GM19397 (cell line): ENCODE data around the gene ARHGEF17.
A peak's percentile ranks its signal among the peaks of the same experiment; 100 is the strongest.
"Not testable (repeated sequence)": the region's sequence is repeated elsewhere in the genome, so short reads cannot be mapped to it uniquely, and the experiment has no call there.

Source experiments
- ATAC-seq: cut with Tn5 transposase; IDR thresholded peaks from one replicate; pipeline ENCODE4 v1.9.1; 2021; ENCODE audit warnings: mild to moderate bottlenecking, moderate library complexity; ENCODE audit not compliant: unreplicated experiment

ARHGEF17 gene, protein sequence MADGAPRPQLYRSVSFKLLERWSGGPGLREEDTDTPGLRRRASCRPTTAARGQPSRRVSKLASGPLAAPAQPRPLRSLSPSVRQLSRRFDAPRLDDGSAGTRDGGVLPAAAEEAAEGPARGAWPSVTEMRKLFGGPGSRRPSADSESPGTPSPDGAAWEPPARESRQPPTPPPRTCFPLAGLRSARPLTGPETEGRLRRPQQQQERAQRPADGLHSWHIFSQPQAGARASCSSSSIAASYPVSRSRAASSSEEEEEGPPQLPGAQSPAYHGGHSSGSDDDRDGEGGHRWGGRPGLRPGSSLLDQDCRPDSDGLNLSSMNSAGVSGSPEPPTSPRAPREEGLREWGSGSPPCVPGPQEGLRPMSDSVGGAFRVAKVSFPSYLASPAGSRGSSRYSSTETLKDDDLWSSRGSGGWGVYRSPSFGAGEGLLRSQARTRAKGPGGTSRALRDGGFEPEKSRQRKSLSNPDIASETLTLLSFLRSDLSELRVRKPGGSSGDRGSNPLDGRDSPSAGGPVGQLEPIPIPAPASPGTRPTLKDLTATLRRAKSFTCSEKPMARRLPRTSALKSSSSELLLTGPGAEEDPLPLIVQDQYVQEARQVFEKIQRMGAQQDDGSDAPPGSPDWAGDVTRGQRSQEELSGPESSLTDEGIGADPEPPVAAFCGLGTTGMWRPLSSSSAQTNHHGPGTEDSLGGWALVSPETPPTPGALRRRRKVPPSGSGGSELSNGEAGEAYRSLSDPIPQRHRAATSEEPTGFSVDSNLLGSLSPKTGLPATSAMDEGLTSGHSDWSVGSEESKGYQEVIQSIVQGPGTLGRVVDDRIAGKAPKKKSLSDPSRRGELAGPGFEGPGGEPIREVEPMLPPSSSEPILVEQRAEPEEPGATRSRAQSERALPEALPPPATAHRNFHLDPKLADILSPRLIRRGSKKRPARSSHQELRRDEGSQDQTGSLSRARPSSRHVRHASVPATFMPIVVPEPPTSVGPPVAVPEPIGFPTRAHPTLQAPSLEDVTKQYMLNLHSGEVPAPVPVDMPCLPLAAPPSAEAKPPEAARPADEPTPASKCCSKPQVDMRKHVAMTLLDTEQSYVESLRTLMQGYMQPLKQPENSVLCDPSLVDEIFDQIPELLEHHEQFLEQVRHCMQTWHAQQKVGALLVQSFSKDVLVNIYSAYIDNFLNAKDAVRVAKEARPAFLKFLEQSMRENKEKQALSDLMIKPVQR (N-terminal part only)

GRCh38 chr11:73308003-73308960 is at the start of gene ARHGEF17:
TSS of gene ARHGEF17 (plus strand) at chr11:73308276. CDS start at chr11:73308639, 363 bp downstream.
- ATAC-seq = peak; percentile 19

DNA sequence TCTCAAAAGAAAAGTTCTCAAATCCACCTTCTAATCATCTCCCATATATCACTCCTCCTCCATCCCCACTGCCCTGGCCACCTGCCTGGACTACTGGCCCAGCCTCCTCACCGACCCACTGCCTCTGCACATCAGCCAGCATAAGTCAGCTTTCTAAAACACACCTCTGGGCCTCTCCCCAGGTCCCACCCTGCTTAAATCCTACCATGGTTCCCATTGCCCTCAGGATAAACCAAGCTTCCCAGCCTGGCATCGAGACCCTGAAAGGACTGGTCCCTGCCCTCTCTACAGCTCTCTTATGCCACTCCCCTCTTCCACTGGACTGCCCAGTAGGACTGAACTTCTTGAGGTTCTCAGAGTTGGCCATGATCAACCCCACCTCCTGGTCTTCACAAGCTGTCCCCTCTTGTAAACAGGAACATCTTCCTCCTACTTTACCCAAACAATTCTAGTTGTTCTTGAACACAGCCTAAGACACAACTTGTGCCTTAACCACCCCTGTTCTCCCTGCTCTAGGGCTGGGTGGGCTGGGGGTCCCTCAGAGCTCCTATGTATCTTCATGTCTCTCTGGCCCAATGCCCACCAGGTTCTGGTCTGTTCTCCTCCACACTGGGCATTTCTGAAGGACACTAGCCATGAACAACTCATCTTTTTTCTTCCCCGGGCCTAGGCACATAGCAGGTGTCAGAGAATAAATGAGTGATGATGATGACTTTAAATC is 48.5 kb upstream of the ARHGEF17 start:
- no peak for ATAC-seq

DNA sequence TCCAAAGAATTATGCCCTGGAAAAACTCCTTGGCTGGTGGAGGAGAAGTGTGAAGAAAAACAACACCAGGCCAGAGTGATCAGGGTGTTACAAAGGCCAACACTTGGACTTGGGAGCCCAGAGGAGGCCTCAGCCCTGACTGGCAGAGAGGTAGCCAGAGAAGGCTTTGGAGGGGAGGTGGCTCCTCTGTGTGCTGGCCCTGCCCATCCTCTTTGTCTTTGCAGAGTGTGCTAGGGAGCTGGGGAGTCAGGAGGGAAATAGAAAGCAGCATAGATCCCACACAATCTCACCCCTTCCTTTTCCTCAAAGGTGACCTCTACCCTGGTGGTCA is 48.0 kb upstream of the ARHGEF17 start:
- ATAC-seq = no peak

DNA sequence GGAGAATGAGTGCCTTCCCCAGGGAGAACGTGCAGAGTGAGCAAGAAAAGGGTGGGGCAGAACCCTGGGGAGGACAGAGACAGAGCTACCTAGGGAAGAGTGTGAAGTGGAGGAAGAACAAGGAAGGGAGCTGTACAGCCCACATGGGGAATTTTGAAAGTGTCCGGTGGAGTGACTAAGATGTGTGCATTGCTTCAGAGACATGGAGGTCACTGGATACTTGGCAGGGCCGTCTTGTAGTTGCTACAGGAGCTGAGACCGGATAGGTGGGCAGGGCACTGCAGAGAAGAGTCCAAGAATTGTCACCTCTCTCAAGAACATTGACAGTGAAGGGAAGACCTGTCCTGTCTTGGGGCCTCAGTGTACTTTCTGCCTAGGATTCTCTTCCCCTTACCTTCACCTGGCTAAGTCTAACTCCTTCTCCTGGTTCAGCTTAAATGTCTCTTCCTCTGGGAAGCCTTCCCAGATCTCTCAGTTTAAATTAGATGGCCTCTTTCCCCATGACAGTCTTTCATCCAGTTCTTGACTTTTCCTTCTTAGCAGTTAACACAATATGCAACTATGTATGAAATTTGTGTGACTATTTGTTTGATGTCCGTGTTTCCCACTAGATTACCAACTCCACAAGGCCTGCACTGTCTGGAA is 45.1 kb upstream of the ARHGEF17 start:
- no peak for ATAC-seq

DNA sequence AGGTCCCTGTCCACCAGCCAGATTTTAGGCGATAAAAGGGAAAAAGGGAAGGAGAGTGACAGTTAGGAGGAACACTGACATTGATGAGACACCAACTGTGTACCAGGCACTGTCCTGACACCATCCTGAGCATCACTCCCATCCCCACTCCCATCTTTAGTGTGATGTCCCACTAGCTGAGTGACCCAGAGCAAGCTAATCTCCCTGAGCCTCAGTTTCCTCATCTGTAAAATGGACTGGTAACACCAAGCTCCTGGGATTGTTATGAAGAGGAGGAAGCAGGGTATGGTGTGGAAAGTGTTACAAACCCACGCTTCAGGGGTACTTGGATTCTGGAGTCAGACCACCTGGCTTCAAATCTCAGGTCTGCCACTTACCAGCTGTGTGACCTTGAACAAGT is 44.4 kb upstream of the ARHGEF17 start:
- no peak for ATAC-seq

DNA sequence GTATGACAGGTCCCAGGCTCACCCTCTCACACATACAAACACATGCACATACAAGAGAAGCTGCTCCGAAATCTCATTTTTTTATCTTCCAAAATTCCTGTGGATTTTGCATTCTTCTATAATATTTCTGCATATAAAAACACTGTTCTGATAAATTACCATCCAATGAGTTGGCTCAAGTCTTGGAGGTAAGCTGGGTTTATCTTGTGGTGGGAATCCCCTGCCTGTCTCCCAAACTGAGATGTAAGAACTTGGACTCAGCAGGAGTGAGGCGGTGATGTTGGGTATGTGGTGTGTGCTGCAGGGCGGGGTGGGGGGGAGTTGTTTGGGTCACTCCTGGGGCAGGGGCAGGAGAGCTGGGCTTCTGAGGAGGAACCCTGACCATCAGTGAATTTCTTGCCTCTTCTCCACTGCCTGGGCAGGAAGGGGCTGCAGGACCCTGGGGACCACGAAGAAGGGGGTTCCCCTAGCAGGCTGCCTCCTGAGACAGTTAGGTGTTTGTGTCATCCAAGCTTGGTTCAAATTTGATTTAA is 42.7 kb upstream of the ARHGEF17 start:
- no peak for ATAC-seq

GRCh38 chr11:73265853-73266645 is 42.0 kb upstream of the ARHGEF17 start:
- ATAC-seq = no peak

GRCh38 chr11:73266646-73267020 is 41.4 kb upstream of the ARHGEF17 start:
- ATAC-seq = no peak

- no peak for ATAC-seq
Measured at GRCh38 chr11:73267122-73267846, 40.8 kb upstream of the ARHGEF17 start.

- ATAC-seq = no peak
Measured at GRCh38 chr11:73267906-73268540, 40.1 kb upstream of the ARHGEF17 start.

DNA sequence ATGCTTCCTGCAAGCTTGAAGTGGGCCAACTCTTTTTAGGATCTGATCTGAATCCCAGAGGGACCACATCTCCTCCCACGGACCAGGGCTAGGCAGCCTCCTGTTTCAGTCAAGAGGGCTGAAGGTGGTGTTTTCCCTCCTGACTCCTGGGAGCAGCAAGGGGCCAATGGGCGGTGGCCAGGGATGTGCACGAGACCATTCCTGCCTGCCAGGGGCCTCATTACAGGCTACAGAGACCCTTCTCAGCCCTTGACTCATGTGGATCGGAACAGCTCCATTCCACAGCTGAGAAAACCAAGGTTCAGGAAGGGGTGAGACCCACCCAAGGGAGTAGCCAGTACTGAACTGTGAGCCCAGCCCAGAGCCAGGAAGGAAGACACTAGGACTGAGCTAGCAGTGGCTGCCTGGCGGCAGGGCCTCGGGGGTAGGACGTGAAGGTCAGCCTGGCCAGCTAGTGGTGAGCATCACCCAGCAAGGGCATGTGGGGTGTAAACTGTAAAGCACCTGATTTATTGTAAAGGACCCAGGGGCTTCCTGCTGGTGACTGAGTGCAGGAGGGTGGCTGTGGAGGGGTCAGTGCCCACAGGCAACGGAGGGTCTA is 39.3 kb upstream of the ARHGEF17 start:
- no peak for ATAC-seq

DNA sequence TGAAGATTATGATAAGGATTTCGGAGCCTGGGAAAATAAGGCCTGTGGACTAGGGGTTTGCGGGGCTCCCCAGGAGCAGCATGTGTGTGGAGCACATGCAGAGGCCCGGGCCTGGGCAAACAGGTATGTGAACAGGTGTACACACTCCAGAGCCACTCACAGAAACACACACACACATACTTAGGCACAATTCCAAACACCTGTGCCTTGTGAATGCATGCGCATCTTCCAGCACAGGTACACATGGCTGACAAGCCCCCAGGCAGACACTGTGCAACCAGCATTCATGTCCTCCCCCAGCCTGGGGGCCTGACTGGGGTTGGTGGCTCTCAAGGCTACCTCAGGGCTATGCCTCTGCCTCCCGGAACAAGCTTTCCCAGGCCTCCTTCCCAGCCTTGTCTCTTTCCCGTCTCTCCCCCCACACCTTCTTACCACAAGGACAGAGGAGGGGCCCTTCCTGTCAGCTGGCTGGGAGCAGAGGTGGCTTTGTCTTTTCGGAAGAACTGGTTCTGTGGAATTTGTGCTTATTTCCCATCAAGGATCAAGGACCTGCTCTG is 38.5 kb upstream of the ARHGEF17 start:
- ATAC-seq = no peak

- ATAC-seq = no peak
Measured at GRCh38 chr11:73270016-73270854, 37.8 kb upstream of the ARHGEF17 start.

GRCh38 chr11:73270855-73271477 is 37.1 kb upstream of the ARHGEF17 start:
- ATAC-seq = no peak

GRCh38 chr11:73271478-73271865 is 36.6 kb upstream of the ARHGEF17 start:
- not testable (repeated sequence) for ATAC-seq
